Measurements from ENCODE around the gene CACNA1E.

DNA sequence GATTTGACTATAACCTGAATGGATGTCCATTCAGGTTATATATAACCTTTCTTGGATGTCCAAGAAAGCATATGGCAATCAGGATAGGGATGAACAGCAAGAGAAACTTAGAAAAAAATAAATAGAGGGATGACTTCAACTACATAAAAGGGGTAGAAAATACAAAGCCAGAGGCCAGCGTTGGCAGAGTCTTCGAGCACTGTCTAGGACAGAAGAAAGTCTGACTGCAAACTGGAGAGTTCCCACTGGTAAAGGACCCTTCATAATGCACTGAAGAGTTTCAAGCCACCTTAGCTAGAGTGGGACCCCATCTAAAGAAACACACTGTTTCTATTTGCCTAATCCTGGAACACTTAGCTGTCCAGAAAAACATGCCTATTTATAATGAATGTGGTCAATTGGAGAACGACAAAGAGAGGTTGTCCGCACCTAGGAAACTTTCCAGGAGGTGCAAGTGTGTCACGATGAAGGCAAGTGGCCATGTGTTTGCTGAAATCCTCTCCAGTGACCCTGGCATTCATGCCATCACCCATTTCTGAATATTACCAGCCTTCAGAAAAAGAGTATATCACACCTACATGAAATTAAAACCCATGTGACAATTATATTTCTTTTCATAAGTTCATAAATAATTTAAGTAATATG, 362.8 kb downstream of the CACNA1E start:
- TF ChIP-seq, protein P1, sequence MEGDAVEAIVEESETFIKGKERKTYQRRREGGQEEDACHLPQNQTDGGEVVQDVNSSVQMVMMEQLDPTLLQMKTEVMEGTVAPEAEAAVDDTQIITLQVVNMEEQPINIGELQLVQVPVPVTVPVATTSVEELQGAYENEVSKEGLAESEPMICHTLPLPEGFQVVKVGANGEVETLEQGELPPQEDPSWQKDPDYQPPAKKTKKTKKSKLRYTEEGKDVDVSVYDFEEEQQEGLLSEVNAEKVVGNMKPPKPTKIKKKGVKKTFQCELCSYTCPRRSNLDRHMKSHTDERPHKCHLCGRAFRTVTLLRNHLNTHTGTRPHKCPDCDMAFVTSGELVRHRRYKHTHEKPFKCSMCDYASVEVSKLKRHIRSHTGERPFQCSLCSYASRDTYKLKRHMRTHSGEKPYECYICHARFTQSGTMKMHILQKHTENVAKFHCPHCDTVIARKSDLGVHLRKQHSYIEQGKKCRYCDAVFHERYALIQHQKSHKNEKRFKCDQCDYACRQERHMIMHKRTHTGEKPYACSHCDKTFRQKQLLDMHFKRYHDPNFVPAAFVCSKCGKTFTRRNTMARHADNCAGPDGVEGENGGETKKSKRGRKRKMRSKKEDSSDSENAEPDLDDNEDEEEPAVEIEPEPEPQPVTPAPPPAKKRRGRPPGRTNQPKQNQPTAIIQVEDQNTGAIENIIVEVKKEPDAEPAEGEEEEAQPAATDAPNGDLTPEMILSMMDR (IDR thresholded peaks at IDR 0.05; ENCODE audit: insufficient read depth, low read length, poor library complexity, severe bottlenecking) = no peak
- no peak for TF ChIP-seq EZH2phosphoT487 (conservative IDR thresholded peaks at IDR 0.05; ENCODE audit: low read length)

All from SU-DHL-6 (cell line).